ENCODE data around the gene INSIG1. TPM values are rescaled to one million over a fixed set of nuclear protein-coding genes. Genes with fewer than 3 reads are reported as not detected.

INSIG1 gene
- total and polyA plus RNA-seq, 2 experiments from 2014 or later = 30.7 to 40.3 TPM

GRCh38 chr7:155336812-155337602 lies 39.3 kb downstream of the INSIG1 start:
- H3K9me3 ChIP-seq (ENCODE audit: low read depth) = no peaks in the 10 kb centered on the region
- H2AFZ ChIP-seq = no peak overlapping the region
- no peaks in the 10 kb centered on the region for H4K20me1 ChIP-seq (ENCODE audit: insufficient read depth)
- H3K9me2 ChIP-seq (ENCODE audit: insufficient read depth) = no peaks in the 10 kb centered on the region
- H3K27ac ChIP-seq = no peak overlapping the region
- H3K4me1 ChIP-seq (ENCODE audit: insufficient read depth) = no peaks in the 10 kb centered on the region
- peaks cover 22% of the 10 kb centered on the region for H3K27me3 ChIP-seq (replicated peaks; ENCODE audit: insufficient read depth)
- TF ChIP-seq EZH2 (IDR thresholded peaks at IDR 0.05; ENCODE audit: insufficient read depth, poor library complexity, severe bottlenecking) (no peak), EZH2phosphoT487 (IDR thresholded peaks at IDR 0.05; ENCODE audit: insufficient read depth, low read depth) (no peak)
- no peaks in the 10 kb centered on the region for H3K36me3 ChIP-seq (ENCODE audit: low read depth)
- no peaks in the 10 kb centered on the region for H3K79me2 ChIP-seq (ENCODE audit: insufficient read depth)
- H3F3A ChIP-seq (ENCODE audit: insufficient read depth) = no peaks in the 10 kb centered on the region
- WGBS, 2 experiments (ENCODE audit: low coverage in 1 of 2, low lambda C conversion rate in 2 of 2, missing lambda C conversion rate in 2 of 2) = 48 to 49% methylated on average over 21 of the region's 21 CpGs
- no peak overlapping the region for H3K4me2 ChIP-seq (ENCODE audit: unreplicated experiment)
- H3K4me3 ChIP-seq = no peak overlapping the region
- H3K9ac ChIP-seq = no peak overlapping the region
- in situ Hi-C loops (cut with MboI) = no loop called here
- DNase-seq = no peak

- H3K4me1 ChIP-seq (ENCODE audit: insufficient read depth) = no peaks in the 10 kb centered on the region
- H3K36me3 ChIP-seq (ENCODE audit: low read depth) = no peaks in the 10 kb centered on the region
- H3K9ac ChIP-seq = no peak overlapping the region
- TF ChIP-seq EZH2phosphoT487 (IDR thresholded peaks at IDR 0.05; ENCODE audit: insufficient read depth, low read depth) = no peak
- TF ChIP-seq EZH2 (IDR thresholded peaks at IDR 0.05; ENCODE audit: insufficient read depth, poor library complexity, severe bottlenecking) = no peak
- H4K20me1 ChIP-seq (ENCODE audit: insufficient read depth) = no peaks in the 10 kb centered on the region
- H3K27me3 ChIP-seq (replicated peaks; ENCODE audit: insufficient read depth) = peaks cover 20% of the 10 kb centered on the region
- WGBS, 2 experiments (ENCODE audit: low coverage in 1 of 2, low lambda C conversion rate in 2 of 2, missing lambda C conversion rate in 2 of 2) = 76 to 80% methylated on average over 34 to 37 of the region's 37 CpGs
- no peak overlapping the region for H2AFZ ChIP-seq
- no peak overlapping the region for H3K27ac ChIP-seq
- H3K9me3 ChIP-seq (ENCODE audit: low read depth) = no peaks in the 10 kb centered on the region
- no peak overlapping the region for H3K4me3 ChIP-seq
- no peak overlapping the region for H3K4me2 ChIP-seq (ENCODE audit: unreplicated experiment)
- no peaks in the 10 kb centered on the region for H3K9me2 ChIP-seq (ENCODE audit: insufficient read depth)
- no peak for DNase-seq
- H3F3A ChIP-seq (ENCODE audit: insufficient read depth) = no peaks in the 10 kb centered on the region
- in situ Hi-C loops (cut with MboI) = no loop called here
- H3K79me2 ChIP-seq (ENCODE audit: insufficient read depth) = no peaks in the 10 kb centered on the region
These were observed 40.4 kb downstream of the INSIG1 start for GRCh38 chr7:155337946-155338631.

- Histone ChIP-seq H3K9me2 (ENCODE audit: insufficient read depth) (no peaks in the 10 kb centered on the region), H3K27ac (no peak overlapping the region), H3K36me3 (ENCODE audit: low read depth) (no peaks in the 10 kb centered on the region), H3K4me2 (ENCODE audit: unreplicated experiment) (no peak overlapping the region), H3F3A (ENCODE audit: insufficient read depth) (no peaks in the 10 kb centered on the region), H3K27me3 (replicated peaks; ENCODE audit: insufficient read depth) (peaks cover 14% of the 10 kb centered on the region), H2AFZ (no peak overlapping the region), H3K4me1 (ENCODE audit: insufficient read depth) (no peaks in the 10 kb centered on the region), H3K4me3 (no peak overlapping the region), H4K20me1 (ENCODE audit: insufficient read depth) (no peaks in the 10 kb centered on the region), H3K79me2 (ENCODE audit: insufficient read depth) (no peaks in the 10 kb centered on the region), H3K9me3 (ENCODE audit: low read depth) (no peaks in the 10 kb centered on the region), H3K9ac (no peak overlapping the region)
- DNase-seq = no peak
- 55 to 67% methylated on average over 23 to 25 of the region's 25 CpGs for WGBS, 2 experiments (ENCODE audit: low coverage in 1 of 2, low lambda C conversion rate in 2 of 2, missing lambda C conversion rate in 2 of 2)
- TF ChIP-seq EZH2phosphoT487 (IDR thresholded peaks at IDR 0.05; ENCODE audit: insufficient read depth, low read depth) = no peak
- TF ChIP-seq EZH2 (IDR thresholded peaks at IDR 0.05; ENCODE audit: insufficient read depth, poor library complexity, severe bottlenecking) = no peak
- in situ Hi-C loops (cut with MboI) = no loop called here
These were observed 41.1 kb downstream of the INSIG1 start for GRCh38 chr7:155338632-155339320.

GRCh38 chr7:155339474-155339873 lies 41.8 kb downstream of the INSIG1 start:
- Histone ChIP-seq H3F3A (ENCODE audit: insufficient read depth) (no peaks in the 10 kb centered on the region), H3K4me2 (ENCODE audit: unreplicated experiment) (no peak overlapping the region), H3K4me1 (ENCODE audit: insufficient read depth) (no peaks in the 10 kb centered on the region), H3K27ac (no peak overlapping the region), H3K4me3 (no peak overlapping the region), H3K9me2 (ENCODE audit: insufficient read depth) (no peaks in the 10 kb centered on the region), H3K79me2 (ENCODE audit: insufficient read depth) (no peaks in the 10 kb centered on the region), H3K36me3 (ENCODE audit: low read depth) (no peaks in the 10 kb centered on the region), H4K20me1 (ENCODE audit: insufficient read depth) (no peaks in the 10 kb centered on the region), H3K9me3 (ENCODE audit: low read depth) (no peaks in the 10 kb centered on the region), H3K9ac (no peak overlapping the region), H3K27me3 (replicated peaks; ENCODE audit: insufficient read depth) (peaks cover 14% of the 10 kb centered on the region), H2AFZ (no peak overlapping the region)
- TF ChIP-seq EZH2 (IDR thresholded peaks at IDR 0.05; ENCODE audit: insufficient read depth, poor library complexity, severe bottlenecking) (no peak), EZH2phosphoT487 (IDR thresholded peaks at IDR 0.05; ENCODE audit: insufficient read depth, low read depth) (no peak)
- DNase-seq = no peak
- WGBS, 2 experiments (ENCODE audit: low coverage in 1 of 2, low lambda C conversion rate in 2 of 2, missing lambda C conversion rate in 2 of 2) = 57 to 63% methylated on average over 17 of the region's 17 CpGs
- in situ Hi-C loops (cut with MboI) = no loop called here
